ENCODE measurements around the gene FDX2. TPM values are rescaled to one million over a fixed set of nuclear protein-coding genes. Genes with fewer than 3 reads are reported as not detected.

The FDX2 gene
- total and polyA plus RNA-seq, 2 experiments from 2014 or later, result 28.7 to 35.0 TPM

DNA sequence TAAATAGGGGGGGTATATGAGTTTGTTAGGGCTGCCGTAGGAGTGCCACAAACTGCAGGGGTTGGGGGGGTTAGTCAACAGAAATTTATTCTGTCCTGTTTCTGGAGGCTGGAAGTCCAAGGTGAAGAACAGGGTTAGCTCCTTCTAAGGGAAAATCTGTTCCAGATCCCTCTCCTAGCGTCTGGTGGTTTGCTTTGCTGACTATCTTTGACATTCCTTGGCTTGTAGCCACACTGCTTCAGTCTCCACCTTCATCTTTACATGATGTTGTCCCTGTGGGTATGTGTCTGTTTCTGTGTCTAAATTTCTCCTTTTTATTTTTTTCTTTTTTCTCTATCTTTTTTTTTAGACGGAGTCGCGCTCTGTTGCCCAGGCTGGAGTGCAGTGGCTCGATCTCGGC, 53.0 kb downstream of the FDX2 start:
- Histone ChIP-seq H2AFZ (no peak overlapping the region), H3K9me2 (ENCODE audit: insufficient read depth) (no peaks in the 10 kb centered on the region), H3K4me3 (no peak overlapping the region), H4K20me1 (replicated peaks; ENCODE audit: insufficient read depth) (no peaks in the 10 kb centered on the region), H3K36me3 (ENCODE audit: insufficient read depth) (no peaks in the 10 kb centered on the region), H3K4me1 (ENCODE audit: insufficient read depth) (no peaks in the 10 kb centered on the region), H3K4me2 (no peak overlapping the region), H3F3A (replicated peaks; ENCODE audit: low read depth) (peaks cover 3% of the 10 kb centered on the region), H3K79me2 (replicated peaks; ENCODE audit: insufficient read depth) (no peaks in the 10 kb centered on the region), H3K27me3 (ENCODE audit: insufficient read depth) (no peaks in the 10 kb centered on the region), H3K27ac (ENCODE audit: low read depth) (no peak overlapping the region)
- no peaks in the 10 kb centered on the region for H3K4me1 Mint-ChIP-seq
- ATAC-seq, result no peak
- peaks cover 8% of the 10 kb centered on the region for H3K27me3 Mint-ChIP-seq (ENCODE audit: insufficient read depth, low read depth, poor library complexity)
- H3K9me3 Mint-ChIP-seq, result no peaks in the 10 kb centered on the region; the same call in 2 of the 3 replicates
- no peak for TF ChIP-seq POLR2AphosphoS5 (IDR thresholded peaks at IDR 0.05; ENCODE audit: low read depth)
- no peak for TF ChIP-seq CREB1 (CRISPR knock-in tag; IDR thresholded peaks at IDR 0.05; ENCODE audit: low read depth)
- TF ChIP-seq EZH2 (IDR thresholded peaks at IDR 0.05; ENCODE audit: low read depth, unreplicated experiment), result no peak
- TF ChIP-seq, protein P1, sequence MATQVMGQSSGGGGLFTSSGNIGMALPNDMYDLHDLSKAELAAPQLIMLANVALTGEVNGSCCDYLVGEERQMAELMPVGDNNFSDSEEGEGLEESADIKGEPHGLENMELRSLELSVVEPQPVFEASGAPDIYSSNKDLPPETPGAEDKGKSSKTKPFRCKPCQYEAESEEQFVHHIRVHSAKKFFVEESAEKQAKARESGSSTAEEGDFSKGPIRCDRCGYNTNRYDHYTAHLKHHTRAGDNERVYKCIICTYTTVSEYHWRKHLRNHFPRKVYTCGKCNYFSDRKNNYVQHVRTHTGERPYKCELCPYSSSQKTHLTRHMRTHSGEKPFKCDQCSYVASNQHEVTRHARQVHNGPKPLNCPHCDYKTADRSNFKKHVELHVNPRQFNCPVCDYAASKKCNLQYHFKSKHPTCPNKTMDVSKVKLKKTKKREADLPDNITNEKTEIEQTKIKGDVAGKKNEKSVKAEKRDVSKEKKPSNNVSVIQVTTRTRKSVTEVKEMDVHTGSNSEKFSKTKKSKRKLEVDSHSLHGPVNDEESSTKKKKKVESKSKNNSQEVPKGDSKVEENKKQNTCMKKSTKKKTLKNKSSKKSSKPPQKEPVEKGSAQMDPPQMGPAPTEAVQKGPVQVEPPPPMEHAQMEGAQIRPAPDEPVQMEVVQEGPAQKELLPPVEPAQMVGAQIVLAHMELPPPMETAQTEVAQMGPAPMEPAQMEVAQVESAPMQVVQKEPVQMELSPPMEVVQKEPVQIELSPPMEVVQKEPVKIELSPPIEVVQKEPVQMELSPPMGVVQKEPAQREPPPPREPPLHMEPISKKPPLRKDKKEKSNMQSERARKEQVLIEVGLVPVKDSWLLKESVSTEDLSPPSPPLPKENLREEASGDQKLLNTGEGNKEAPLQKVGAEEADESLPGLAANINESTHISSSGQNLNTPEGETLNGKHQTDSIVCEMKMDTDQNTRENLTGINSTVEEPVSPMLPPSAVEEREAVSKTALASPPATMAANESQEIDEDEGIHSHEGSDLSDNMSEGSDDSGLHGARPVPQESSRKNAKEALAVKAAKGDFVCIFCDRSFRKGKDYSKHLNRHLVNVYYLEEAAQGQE (IDR thresholded peaks at IDR 0.05; ENCODE audit: unreplicated experiment), result no peak
- no peak for TF ChIP-seq ZNF114 (CRISPR knock-in tag; IDR thresholded peaks at IDR 0.05)
- TF ChIP-seq, protein P2, sequence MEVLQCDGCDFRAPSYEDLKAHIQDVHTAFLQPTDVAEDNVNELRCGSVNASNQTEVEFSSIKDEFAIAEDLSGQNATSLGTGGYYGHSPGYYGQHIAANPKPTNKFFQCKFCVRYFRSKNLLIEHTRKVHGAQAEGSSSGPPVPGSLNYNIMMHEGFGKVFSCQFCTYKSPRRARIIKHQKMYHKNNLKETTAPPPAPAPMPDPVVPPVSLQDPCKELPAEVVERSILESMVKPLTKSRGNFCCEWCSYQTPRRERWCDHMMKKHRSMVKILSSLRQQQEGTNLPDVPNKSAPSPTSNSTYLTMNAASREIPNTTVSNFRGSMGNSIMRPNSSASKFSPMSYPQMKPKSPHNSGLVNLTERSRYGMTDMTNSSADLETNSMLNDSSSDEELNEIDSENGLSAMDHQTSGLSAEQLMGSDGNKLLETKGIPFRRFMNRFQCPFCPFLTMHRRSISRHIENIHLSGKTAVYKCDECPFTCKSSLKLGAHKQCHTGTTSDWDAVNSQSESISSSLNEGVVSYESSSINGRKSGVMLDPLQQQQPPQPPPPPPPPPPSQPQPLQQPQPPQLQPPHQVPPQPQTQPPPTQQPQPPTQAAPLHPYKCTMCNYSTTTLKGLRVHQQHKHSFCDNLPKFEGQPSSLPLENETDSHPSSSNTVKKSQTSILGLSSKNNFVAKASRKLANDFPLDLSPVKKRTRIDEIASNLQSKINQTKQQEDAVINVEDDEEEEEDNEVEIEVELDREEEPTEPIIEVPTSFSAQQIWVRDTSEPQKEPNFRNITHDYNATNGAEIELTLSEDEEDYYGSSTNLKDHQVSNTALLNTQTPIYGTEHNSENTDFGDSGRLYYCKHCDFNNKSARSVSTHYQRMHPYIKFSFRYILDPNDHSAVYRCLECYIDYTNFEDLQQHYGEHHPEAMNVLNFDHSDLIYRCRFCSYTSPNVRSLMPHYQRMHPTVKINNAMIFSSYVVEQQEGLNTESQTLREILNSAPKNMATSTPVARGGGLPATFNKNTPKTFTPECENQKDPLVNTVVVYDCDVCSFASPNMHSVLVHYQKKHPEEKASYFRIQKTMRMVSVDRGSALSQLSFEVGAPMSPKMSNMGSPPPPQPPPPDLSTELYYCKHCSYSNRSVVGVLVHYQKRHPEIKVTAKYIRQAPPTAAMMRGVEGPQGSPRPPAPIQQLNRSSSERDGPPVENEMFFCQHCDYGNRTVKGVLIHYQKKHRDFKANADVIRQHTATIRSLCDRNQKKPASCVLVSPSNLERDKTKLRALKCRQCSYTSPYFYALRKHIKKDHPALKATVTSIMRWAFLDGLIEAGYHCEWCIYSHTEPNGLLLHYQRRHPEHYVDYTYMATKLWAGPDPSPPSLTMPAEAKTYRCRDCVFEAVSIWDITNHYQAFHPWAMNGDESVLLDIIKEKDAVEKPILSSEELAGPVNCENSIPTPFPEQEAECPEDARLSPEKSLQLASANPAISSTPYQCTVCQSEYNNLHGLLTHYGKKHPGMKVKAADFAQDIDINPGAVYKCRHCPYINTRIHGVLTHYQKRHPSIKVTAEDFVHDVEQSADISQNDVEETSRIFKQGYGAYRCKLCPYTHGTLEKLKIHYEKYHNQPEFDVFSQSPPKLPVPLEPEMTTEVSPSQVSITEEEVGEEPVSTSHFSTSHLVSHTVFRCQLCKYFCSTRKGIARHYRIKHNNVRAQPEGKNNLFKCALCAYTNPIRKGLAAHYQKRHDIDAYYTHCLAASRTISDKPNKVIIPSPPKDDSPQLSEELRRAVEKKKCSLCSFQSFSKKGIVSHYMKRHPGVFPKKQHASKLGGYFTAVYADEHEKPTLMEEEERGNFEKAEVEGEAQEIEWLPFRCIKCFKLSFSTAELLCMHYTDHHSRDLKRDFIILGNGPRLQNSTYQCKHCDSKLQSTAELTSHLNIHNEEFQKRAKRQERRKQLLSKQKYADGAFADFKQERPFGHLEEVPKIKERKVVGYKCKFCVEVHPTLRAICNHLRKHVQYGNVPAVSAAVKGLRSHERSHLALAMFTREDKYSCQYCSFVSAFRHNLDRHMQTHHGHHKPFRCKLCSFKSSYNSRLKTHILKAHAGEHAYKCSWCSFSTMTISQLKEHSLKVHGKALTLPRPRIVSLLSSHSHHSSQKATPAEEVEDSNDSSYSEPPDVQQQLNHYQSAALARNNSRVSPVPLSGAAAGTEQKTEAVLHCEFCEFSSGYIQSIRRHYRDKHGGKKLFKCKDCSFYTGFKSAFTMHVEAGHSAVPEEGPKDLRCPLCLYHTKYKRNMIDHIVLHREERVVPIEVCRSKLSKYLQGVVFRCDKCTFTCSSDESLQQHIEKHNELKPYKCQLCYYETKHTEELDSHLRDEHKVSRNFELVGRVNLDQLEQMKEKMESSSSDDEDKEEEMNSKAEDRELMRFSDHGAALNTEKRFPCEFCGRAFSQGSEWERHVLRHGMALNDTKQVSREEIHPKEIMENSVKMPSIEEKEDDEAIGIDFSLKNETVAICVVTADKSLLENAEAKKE (CRISPR knock-in tag; IDR thresholded peaks at IDR 0.05), result no peak
- no peak for TF ChIP-seq NANOG (IDR thresholded peaks at IDR 0.05; ENCODE audit: borderline replicate concordance)
- no peak for TF ChIP-seq STAT1 (IDR thresholded peaks at IDR 0.05; ENCODE audit: unreplicated experiment)
- no peak for TF ChIP-seq JUNB (IDR thresholded peaks at IDR 0.05; ENCODE audit: unreplicated experiment)
- TF ChIP-seq, protein P3, sequence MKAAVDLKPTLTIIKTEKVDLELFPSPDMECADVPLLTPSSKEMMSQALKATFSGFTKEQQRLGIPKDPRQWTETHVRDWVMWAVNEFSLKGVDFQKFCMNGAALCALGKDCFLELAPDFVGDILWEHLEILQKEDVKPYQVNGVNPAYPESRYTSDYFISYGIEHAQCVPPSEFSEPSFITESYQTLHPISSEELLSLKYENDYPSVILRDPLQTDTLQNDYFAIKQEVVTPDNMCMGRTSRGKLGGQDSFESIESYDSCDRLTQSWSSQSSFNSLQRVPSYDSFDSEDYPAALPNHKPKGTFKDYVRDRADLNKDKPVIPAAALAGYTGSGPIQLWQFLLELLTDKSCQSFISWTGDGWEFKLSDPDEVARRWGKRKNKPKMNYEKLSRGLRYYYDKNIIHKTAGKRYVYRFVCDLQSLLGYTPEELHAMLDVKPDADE (IDR thresholded peaks at IDR 0.05), result no peak
- TF ChIP-seq EZH2phosphoT487 (IDR thresholded peaks at IDR 0.05; ENCODE audit: unreplicated experiment), result no peak
- TF ChIP-seq ZNF331 (CRISPR knock-in tag; IDR thresholded peaks at IDR 0.05; ENCODE audit: low read depth), result no peak
- TF ChIP-seq, protein P4, sequence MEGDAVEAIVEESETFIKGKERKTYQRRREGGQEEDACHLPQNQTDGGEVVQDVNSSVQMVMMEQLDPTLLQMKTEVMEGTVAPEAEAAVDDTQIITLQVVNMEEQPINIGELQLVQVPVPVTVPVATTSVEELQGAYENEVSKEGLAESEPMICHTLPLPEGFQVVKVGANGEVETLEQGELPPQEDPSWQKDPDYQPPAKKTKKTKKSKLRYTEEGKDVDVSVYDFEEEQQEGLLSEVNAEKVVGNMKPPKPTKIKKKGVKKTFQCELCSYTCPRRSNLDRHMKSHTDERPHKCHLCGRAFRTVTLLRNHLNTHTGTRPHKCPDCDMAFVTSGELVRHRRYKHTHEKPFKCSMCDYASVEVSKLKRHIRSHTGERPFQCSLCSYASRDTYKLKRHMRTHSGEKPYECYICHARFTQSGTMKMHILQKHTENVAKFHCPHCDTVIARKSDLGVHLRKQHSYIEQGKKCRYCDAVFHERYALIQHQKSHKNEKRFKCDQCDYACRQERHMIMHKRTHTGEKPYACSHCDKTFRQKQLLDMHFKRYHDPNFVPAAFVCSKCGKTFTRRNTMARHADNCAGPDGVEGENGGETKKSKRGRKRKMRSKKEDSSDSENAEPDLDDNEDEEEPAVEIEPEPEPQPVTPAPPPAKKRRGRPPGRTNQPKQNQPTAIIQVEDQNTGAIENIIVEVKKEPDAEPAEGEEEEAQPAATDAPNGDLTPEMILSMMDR (conservative IDR thresholded peaks at IDR 0.05; ENCODE audit: low read depth in 2 of 2), result no peak
- no peak overlapping the region for H3K4me3 Mint-ChIP-seq
- H3K27ac Mint-ChIP-seq, result no peak overlapping the region
- peaks cover 11% of the 10 kb centered on the region for H3K36me3 Mint-ChIP-seq (ENCODE audit: low read depth)
- DNase-seq (ENCODE audit: low spot score), result no peak
